ENCODE measurements around the gene ODAD3.

The ODAD3 gene

GRCh38 chr19:11444059-11444458, 9.1 kb upstream of the ODAD3 start:
- no peak overlapping the region for H3K14ac ChIP-seq (ENCODE audit: low read length)
- no peak overlapping the region for H2BK120ac ChIP-seq (ENCODE audit: insufficient read depth, low read length, poor library complexity)
- H3K27me3 ChIP-seq (ENCODE audit: insufficient read depth, low read length), result no peaks in the 10 kb centered on the region
- H2AK5ac ChIP-seq (ENCODE audit: low read length), result no peak overlapping the region
- H3K36me3 ChIP-seq (ENCODE audit: control insufficient read depth in 1 of 2, insufficient read depth in 2 of 2, low read length in 2 of 2), result peaks cover 77 to 81% of the 10 kb centered on the region in 2 experiments
- H3K79me1 ChIP-seq (ENCODE audit: low read length), result no peaks in the 10 kb centered on the region
- H4K8ac ChIP-seq (ENCODE audit: low read depth, low read length), result no peak overlapping the region
- H3K4me1 ChIP-seq (ENCODE audit: control insufficient read depth in 1 of 2, insufficient read depth in 2 of 2, low read length in 2 of 2), result no peaks in the 10 kb centered on the region
- no peak overlapping the region for H3K9ac ChIP-seq (ENCODE audit: low read length)
- H3K9me3 ChIP-seq (ENCODE audit: insufficient read depth, low read depth, low read length), result no peaks in the 10 kb centered on the region
- H4K91ac ChIP-seq (ENCODE audit: low read depth, low read length), result no peak overlapping the region
- WGBS (ENCODE audit: extremely low coverage, insufficient coverage, insufficient read length), result no CpG with 5 or more reads among the region's 5 CpGs
- H3K23ac ChIP-seq (ENCODE audit: low read length), result no peak overlapping the region
- H2AFZ ChIP-seq (ENCODE audit: insufficient read depth, low read length, poor library complexity), result no peak overlapping the region
- no peak overlapping the region for H3K4me3 ChIP-seq (ENCODE audit: low read depth, low read length)
- H3K79me2 ChIP-seq (ENCODE audit: control insufficient read depth, insufficient read depth, low read length, poor library complexity), result no peaks in the 10 kb centered on the region
- no peak overlapping the region for H2BK12ac ChIP-seq (ENCODE audit: low read length)
- H2BK5ac ChIP-seq (ENCODE audit: low read depth, low read length, poor library complexity), result no peak overlapping the region
- no peak overlapping the region for H3K4me2 ChIP-seq (ENCODE audit: low read length)
- DNase-seq, result no peak
- H3K18ac ChIP-seq (ENCODE audit: low read length), result no peak overlapping the region
- no peak overlapping the region for H3K4ac ChIP-seq (ENCODE audit: low read depth, low read length)
- no peak overlapping the region for H3K27ac ChIP-seq (ENCODE audit: low read depth, low read length)
- no peak overlapping the region for H4K12ac ChIP-seq (ENCODE audit: low read depth, low read length)

- H3K4me3 ChIP-seq (ENCODE audit: low read depth, low read length), result no peak overlapping the region
- no peak overlapping the region for H3K4ac ChIP-seq (ENCODE audit: low read depth, low read length)
- H3K14ac ChIP-seq (ENCODE audit: low read length), result no peak overlapping the region
- no peak overlapping the region for H2BK120ac ChIP-seq (ENCODE audit: insufficient read depth, low read length, poor library complexity)
- no peak overlapping the region for H3K9ac ChIP-seq (ENCODE audit: low read length)
- H3K27ac ChIP-seq (ENCODE audit: low read depth, low read length), result no peak overlapping the region
- H3K36me3 ChIP-seq (ENCODE audit: control insufficient read depth in 1 of 2, insufficient read depth in 2 of 2, low read length in 2 of 2), result peaks cover 46 to 51% of the 10 kb centered on the region in 2 experiments
- WGBS (ENCODE audit: extremely low coverage, insufficient coverage, insufficient read length), result no CpG with 5 or more reads among the region's 9 CpGs
- no peak overlapping the region for H4K12ac ChIP-seq (ENCODE audit: low read depth, low read length)
- H4K8ac ChIP-seq (ENCODE audit: low read depth, low read length), result no peak overlapping the region
- peaks cover 3% of the 10 kb centered on the region for H3K79me2 ChIP-seq (ENCODE audit: control insufficient read depth, insufficient read depth, low read length, poor library complexity)
- no peak overlapping the region for H2AFZ ChIP-seq (ENCODE audit: insufficient read depth, low read length, poor library complexity)
- no peak overlapping the region for H4K91ac ChIP-seq (ENCODE audit: low read depth, low read length)
- peaks cover 8 to 10% of the 10 kb centered on the region in 2 experiments for H3K4me1 ChIP-seq (ENCODE audit: control insufficient read depth in 1 of 2, insufficient read depth in 2 of 2, low read length in 2 of 2)
- H3K79me1 ChIP-seq (ENCODE audit: low read length), result peaks cover 4% of the 10 kb centered on the region
- DNase-seq, result no peak
- H3K9me3 ChIP-seq (ENCODE audit: insufficient read depth, low read depth, low read length), result no peaks in the 10 kb centered on the region
- no peak overlapping the region for H2BK12ac ChIP-seq (ENCODE audit: low read length)
- no peak overlapping the region for H3K23ac ChIP-seq (ENCODE audit: low read length)
- no peak overlapping the region for H2BK5ac ChIP-seq (ENCODE audit: low read depth, low read length, poor library complexity)
- no peak overlapping the region for H3K18ac ChIP-seq (ENCODE audit: low read length)
- no peak overlapping the region for H2AK5ac ChIP-seq (ENCODE audit: low read length)
- H3K27me3 ChIP-seq (ENCODE audit: insufficient read depth, low read length), result no peaks in the 10 kb centered on the region
- no peak overlapping the region for H3K4me2 ChIP-seq (ENCODE audit: low read length)
These were observed 3.0 kb upstream of the ODAD3 start for GRCh38 chr19:11437955-11438354.

DNA sequence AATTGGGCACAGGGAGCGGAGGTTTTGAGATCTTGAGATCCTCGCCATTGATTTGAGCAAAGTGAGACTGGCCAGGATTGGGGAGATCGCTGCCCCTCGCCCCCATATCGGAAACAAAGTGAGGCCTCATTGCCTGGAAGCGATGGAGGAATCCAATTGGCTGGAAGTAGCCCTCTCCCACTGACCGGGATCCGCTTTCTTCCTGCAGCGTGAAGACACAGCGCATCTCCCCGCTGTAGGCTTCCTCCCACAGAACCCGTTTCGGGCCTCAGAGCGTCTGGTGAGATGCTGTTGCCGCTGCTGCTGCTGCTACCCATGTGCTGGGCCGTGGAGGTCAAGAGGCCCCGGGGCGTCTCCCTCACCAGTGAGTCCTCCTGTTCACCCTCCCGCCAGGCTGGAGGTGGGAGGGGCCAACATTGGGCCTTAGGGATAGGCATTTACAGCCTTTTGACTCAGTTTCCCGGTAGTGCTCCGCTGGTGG, 952 bp upstream of the ODAD3 start:
- Histone ChIP-seq H4K91ac (ENCODE audit: low read depth, low read length) (peak overlapping the region; percentile 51), H3K27ac (ENCODE audit: low read depth, low read length) (no peak overlapping the region), H2BK120ac (ENCODE audit: insufficient read depth, low read length, poor library complexity) (no peak overlapping the region), H3K14ac (ENCODE audit: low read length) (peak overlapping the region; percentile 55), H2BK12ac (ENCODE audit: low read length) (no peak overlapping the region), H3K4me3 (ENCODE audit: low read depth, low read length) (peak overlapping the region; percentile 93), H2AK5ac (ENCODE audit: low read length) (peak overlapping the region; percentile 8), H3K27me3 (ENCODE audit: insufficient read depth, low read length) (no peaks in the 10 kb centered on the region), H3K9me3 (ENCODE audit: insufficient read depth, low read depth, low read length) (no peaks in the 10 kb centered on the region), H2BK5ac (ENCODE audit: low read depth, low read length, poor library complexity) (no peak overlapping the region), H3K79me1 (ENCODE audit: low read length) (peaks cover 4% of the 10 kb centered on the region), H3K23ac (ENCODE audit: low read length) (no peak overlapping the region), H3K9ac (ENCODE audit: low read length) (peak overlapping the region; percentile 84), H2AFZ (ENCODE audit: insufficient read depth, low read length, poor library complexity) (peak overlapping the region; percentile 27), H3K79me2 (ENCODE audit: control insufficient read depth, insufficient read depth, low read length, poor library complexity) (peaks cover 3% of the 10 kb centered on the region), H3K4ac (ENCODE audit: low read depth, low read length) (peak overlapping the region; percentile 37), H3K4me2 (ENCODE audit: low read length) (peak overlapping the region; percentile 95), H3K4me1 (ENCODE audit: control insufficient read depth in 1 of 2, insufficient read depth in 2 of 2, low read length in 2 of 2) (peaks cover 8 to 10% of the 10 kb centered on the region in 2 experiments), H3K18ac (ENCODE audit: low read length) (peak overlapping the region; percentile 26), H4K8ac (ENCODE audit: low read depth, low read length) (peak overlapping the region; percentile 74), H3K36me3 (ENCODE audit: control insufficient read depth in 1 of 2, insufficient read depth in 2 of 2, low read length in 2 of 2) (peaks cover 30% of the 10 kb centered on the region in 2 experiments), H4K12ac (ENCODE audit: low read depth, low read length) (peak overlapping the region; percentile 71)
- peak in 1 of 2 donors; percentile 37 for DNase-seq
- WGBS (ENCODE audit: extremely low coverage, insufficient coverage, insufficient read length), result no CpG with 5 or more reads among the region's 21 CpGs

DNA sequence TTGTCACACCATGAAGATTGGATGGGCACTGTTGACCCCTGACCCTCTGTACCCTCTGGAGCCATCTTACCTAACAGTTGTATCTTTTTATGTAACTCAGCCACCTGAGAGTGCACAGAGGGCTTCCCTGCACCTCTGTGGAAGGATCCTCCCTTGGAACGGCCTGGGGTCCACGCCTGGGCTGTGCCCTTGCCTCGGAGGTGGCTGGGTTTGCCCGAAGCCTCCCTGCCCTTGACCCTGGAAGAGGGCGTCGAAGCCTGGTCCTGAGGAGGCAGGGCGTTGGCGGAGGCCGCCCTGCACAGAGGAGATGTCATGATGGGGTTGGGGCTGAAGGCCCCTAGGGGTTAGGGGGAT, 241 bp downstream of the ODAD3 start:
- Histone ChIP-seq H3K18ac (ENCODE audit: low read length) (no peak overlapping the region), H3K4ac (ENCODE audit: low read depth, low read length) (no peak overlapping the region), H2AK5ac (ENCODE audit: low read length) (no peak overlapping the region), H3K36me3 (ENCODE audit: control insufficient read depth in 1 of 2, insufficient read depth in 2 of 2, low read length in 2 of 2) (peaks cover 24 to 26% of the 10 kb centered on the region in 2 experiments), H3K27me3 (ENCODE audit: insufficient read depth, low read length) (no peaks in the 10 kb centered on the region), H3K79me1 (ENCODE audit: low read length) (peaks cover 4% of the 10 kb centered on the region), H4K91ac (ENCODE audit: low read depth, low read length) (peak overlapping the region; percentile 25), H4K12ac (ENCODE audit: low read depth, low read length) (peak overlapping the region; percentile 34), H3K4me1 (ENCODE audit: control insufficient read depth in 1 of 2, insufficient read depth in 2 of 2, low read length in 2 of 2) (peaks cover 8 to 10% of the 10 kb centered on the region in 2 experiments), H3K4me2 (ENCODE audit: low read length) (peak overlapping the region; percentile 61), H3K23ac (ENCODE audit: low read length) (no peak overlapping the region), H3K9ac (ENCODE audit: low read length) (no peak overlapping the region), H3K27ac (ENCODE audit: low read depth, low read length) (no peak overlapping the region), H3K79me2 (ENCODE audit: control insufficient read depth, insufficient read depth, low read length, poor library complexity) (peaks cover 3% of the 10 kb centered on the region), H2BK120ac (ENCODE audit: insufficient read depth, low read length, poor library complexity) (no peak overlapping the region), H3K4me3 (ENCODE audit: low read depth, low read length) (peak overlapping the region; percentile 47), H3K9me3 (ENCODE audit: insufficient read depth, low read depth, low read length) (no peaks in the 10 kb centered on the region), H3K14ac (ENCODE audit: low read length) (peak overlapping the region; percentile 55), H2BK5ac (ENCODE audit: low read depth, low read length, poor library complexity) (no peak overlapping the region), H2AFZ (ENCODE audit: insufficient read depth, low read length, poor library complexity) (peak overlapping the region; percentile 93), H4K8ac (ENCODE audit: low read depth, low read length) (peak overlapping the region; percentile 57), H2BK12ac (ENCODE audit: low read length) (no peak overlapping the region)
- WGBS (ENCODE audit: extremely low coverage, insufficient coverage, insufficient read length), result no CpG with 5 or more reads among the region's 9 CpGs
- no peak for DNase-seq
